Adrenal gland (tissue), 12 donors: Measurements from ENCODE around the gene RIPOR3. TPM values are rescaled to one million over a fixed set of nuclear protein-coding genes. Genes with fewer than 3 reads are reported as not detected.
"Not testable (repeated sequence)": the region's sequence is repeated elsewhere in the genome, so short reads cannot be mapped to it uniquely, and the experiment has no call there.

Experiments used
- DNase-seq, 7 donors: peaks; one replicate each; pipeline ENCODE4 v3.0.0-alpha.2; 2019 to 2020
- H3K27ac ChIP-seq, 5 donors: fragments of 200-600 bp; sonication (generic) in 4 of 5; 1 replicate in 3 of 5; 2 replicates in 2 of 5; pipeline versions ENCODE4 v1.5.1 to v1.8.0; 2016 to 2020; ENCODE audit warnings: mild to moderate bottlenecking in 1 of 5
- H3K27me3 ChIP-seq: fragments of 200-600 bp; 2 replicates; pipeline ENCODE4 v1.8.0; 2021
- H3K36me3 ChIP-seq, 2 donors: fragments of 200-600 bp; replicated peaks in 1 of 2; 1 replicate in 1 of 2; 2 replicates in 1 of 2; pipeline versions ENCODE4 v1.5.1 to v1.8.0; 2018 to 2022
- H3K4me1 ChIP-seq, 2 donors: fragments of 200-600 bp; replicated peaks in 1 of 2; 1 replicate in 1 of 2; 2 replicates in 1 of 2; pipeline versions ENCODE4 v1.5.1 to v1.8.0; 2018 to 2021
- H3K4me3 ChIP-seq, 4 donors: fragments of 200-600 bp; sonication (generic) in 3 of 4; one replicate each; pipeline ENCODE4 v1.5.1; 2016 to 2018
- H3K9me3 ChIP-seq, 3 donors: fragments of 200-600 bp; sonication (generic) in 1 of 3; replicated peaks in 1 of 3; 1 replicate in 2 of 3; 2 replicates in 1 of 3; pipeline versions ENCODE4 v1.5.1 to v1.8.0; 2016 to 2021
- POLR2A ChIP-seq, 2 donors: fragments of 450-650 bp; IDR thresholded peaks; one replicate each; pipeline ENCODE4 v1.6.1; 2017; ENCODE audit warnings: antibody characterized with exemption in 2 of 2, mild to moderate bottlenecking in 2 of 2, moderate library complexity in 1 of 2
- WGBS, 4 donors: extraction: QIAGEN DNeasy Blood & Tissue Kit in 2 of 4; methylation state at CpG; one replicate each; pipeline versions ENCODE4 v1.1.5 to v1.1.7; 2013 to 2017; 5-methylcytosine and 5-hydroxymethylcytosine counted together
- intact Hi-C, 2 donors: fragments of 100-400 bp; cut with DNase I; formaldehyde crosslinking; loops; one replicate each; pipeline versions ENCODE4 v1.14.1 to v1.15.0; 2022 to 2023
- polyA plus RNA-seq, 3 donors: library from polyadenylated mRNA; stranded (reverse); fragments of 200-250 nt in 2 of 3; fragments of 350-450 nt in 1 of 3; fragmentation: Illumina TruSeq in 1 of 3; extraction: RNeasy Lipid Tissue Mini Kit (QIAGEN cat#74804) in 1 of 3; gene quantifications; one replicate each; pipeline ENCODE4 v1.2.3, GENCODE V29; 2013 to 2014
- total RNA-seq, 9 donors: library from RNA; depleted of rRNA in 4 of 9; stranded (reverse); fragments of >200 nt in 4 of 9; fragments of 120-200 nt in 1 of 9; fragmentation: NEBNext Ultra II Directional in 1 of 9; extraction: Animal tissue kit (Norgen Biotek cat#: 25700) in 1 of 9; gene quantifications; one replicate each; pipeline versions ENCODE4 v1.1.0 to v1.2.4, GENCODE V29; 2013 to 2023
- TF ChIP-seq, protein P1 (sequence below), 6 experiments: fragments of 450-650 bp in 4 of 6; fragments of 200-600 bp in 2 of 6; sonication (generic) in 1 of 6; IDR thresholded peaks; 1 replicate in 5 of 6; 2 replicates in 1 of 6; pipeline versions ENCODE4 v1.5.1 to v1.8.0; 2016 to 2021; ENCODE audit warnings: antibody characterized with exemption in 6 of 6, mild to moderate bottlenecking in 2 of 6, moderate library complexity in 1 of 6
- donor health status: healthy with polysubstance abuse.
- donor health status: Bipolar disorder and iron deficiency.
- donor health status: DM: yes; HTN: yes; CAD: no.
- donor health status: DM: no; HTN: no; CAD: no.
- donor health status: DM: no; HTN: no; CAD: no.
- donor health status: DM: yes; HTN: yes; CAD: no.

RIPOR3 gene
- total and polyA plus RNA-seq, 12 donors = 3.4 to 135 (median 23.7) TPM

DNA sequence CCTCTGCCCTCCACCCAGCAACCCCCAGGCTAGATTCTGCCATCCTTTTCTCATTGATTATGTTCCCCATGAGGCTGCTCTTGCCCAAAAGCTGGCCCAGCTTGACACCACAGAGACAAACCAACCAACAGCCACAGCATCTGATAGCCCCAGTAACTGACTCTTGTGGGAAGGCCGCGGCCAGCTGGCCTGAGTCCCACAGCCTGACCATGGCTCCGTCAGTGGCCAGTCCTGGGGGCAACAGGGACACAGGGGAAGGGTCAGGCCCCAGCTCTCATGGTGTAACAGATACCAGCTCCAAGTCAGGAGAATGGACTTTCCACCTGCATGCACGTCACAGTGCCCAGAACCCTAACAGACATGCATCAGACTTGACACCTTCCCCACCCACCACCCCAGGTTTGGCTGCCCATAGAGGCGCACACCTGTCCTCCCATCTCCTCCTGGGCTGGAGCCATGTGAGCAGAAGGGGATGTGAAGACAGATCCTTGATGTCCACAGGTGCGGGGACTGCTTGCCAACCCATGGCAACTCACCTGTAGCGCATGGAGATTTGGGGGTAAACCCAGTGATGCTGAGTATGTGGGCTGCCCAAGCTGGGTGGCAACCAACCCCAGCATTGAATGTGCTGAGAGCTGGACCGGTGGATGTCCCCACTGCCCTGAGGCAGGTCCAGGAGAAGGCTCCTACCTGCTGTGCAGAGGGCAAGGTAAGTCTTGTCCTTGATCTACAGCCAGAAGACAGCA, 18.8 kb downstream of the RIPOR3 start:
- Histone ChIP-seq H3K4me1 (peaks cover 0 to 9% of the 10 kb centered on the region in 2 donors), H3K27me3 (no peaks in the 10 kb centered on the region), H3K27ac (peak overlapping the region in 1 of 5 donors; percentile 78), H3K4me3 (no peak overlapping the region), H3K36me3 (no peaks in the 10 kb centered on the region), H3K9me3 (no peaks in the 10 kb centered on the region)
- 93 to 100% (median 96%) methylated on average over 2 to 8 of the region's 8 CpGs for WGBS, 4 donors
- no peak for DNase-seq
- intact Hi-C loops = no loop called here
- TF ChIP-seq, protein P1, sequence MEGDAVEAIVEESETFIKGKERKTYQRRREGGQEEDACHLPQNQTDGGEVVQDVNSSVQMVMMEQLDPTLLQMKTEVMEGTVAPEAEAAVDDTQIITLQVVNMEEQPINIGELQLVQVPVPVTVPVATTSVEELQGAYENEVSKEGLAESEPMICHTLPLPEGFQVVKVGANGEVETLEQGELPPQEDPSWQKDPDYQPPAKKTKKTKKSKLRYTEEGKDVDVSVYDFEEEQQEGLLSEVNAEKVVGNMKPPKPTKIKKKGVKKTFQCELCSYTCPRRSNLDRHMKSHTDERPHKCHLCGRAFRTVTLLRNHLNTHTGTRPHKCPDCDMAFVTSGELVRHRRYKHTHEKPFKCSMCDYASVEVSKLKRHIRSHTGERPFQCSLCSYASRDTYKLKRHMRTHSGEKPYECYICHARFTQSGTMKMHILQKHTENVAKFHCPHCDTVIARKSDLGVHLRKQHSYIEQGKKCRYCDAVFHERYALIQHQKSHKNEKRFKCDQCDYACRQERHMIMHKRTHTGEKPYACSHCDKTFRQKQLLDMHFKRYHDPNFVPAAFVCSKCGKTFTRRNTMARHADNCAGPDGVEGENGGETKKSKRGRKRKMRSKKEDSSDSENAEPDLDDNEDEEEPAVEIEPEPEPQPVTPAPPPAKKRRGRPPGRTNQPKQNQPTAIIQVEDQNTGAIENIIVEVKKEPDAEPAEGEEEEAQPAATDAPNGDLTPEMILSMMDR (IDR thresholded peaks at IDR 0.05) = no peak
- TF ChIP-seq POLR2A (IDR thresholded peaks at IDR 0.05) = no peak

DNA sequence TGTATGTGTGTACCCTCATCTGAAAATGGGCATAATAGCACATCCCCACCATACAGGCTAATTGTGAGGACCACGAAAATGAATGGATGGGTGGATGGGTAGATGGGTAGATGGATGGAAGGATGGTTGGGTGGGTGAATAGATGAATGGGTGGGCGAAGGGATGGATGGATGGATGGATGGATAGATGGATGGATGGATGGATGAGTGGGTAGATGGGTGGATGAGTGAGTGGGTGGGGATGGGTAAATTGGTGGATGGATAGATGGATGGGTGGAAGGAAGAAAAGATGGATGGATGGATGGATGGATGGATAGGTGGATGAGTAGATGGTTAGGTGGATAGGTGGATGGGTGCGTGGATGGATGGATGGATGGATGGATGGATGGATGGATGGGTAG, 19.7 kb downstream of the RIPOR3 start:
- Histone ChIP-seq H3K4me3 (no peak overlapping the region), H3K4me1 (peaks cover 0 to 9% of the 10 kb centered on the region in 2 donors), H3K9me3 (no peaks in the 10 kb centered on the region), H3K36me3 (no peaks in the 10 kb centered on the region), H3K27me3 (no peaks in the 10 kb centered on the region), H3K27ac (peak overlapping the region in 1 of 5 donors; percentile 78)
- TF ChIP-seq POLR2A (IDR thresholded peaks at IDR 0.05) = no peak
- TF ChIP-seq, protein P1 (IDR thresholded peaks at IDR 0.05) = no peak
- intact Hi-C loops = no loop called here
- WGBS, 4 donors = 89 to 95% (median 92%) methylated on average over 3 of the region's 3 CpGs
- no peak for DNase-seq

DNA sequence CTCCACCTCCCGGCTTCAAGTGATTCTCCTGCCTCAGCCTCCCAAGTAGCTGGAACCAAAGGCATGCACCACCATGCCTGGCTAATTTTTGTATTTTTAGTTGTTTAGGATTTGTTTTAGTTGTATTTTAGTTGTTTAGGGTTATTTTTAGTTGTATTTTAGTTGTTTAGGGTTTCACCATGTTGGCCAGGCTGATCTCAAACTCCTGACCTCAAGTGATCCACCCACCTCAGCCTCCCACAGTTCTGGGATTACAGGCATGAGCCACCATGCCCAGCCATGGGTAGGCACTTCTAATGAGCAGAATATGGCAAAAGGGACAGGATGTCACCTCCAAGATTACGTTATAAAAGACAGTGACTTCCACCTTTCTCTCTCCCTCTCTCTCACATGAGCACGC, 20.3 kb downstream of the RIPOR3 start:
- H3K4me3 ChIP-seq, DNase-seq, H3K36me3 ChIP-seq, intact Hi-C loops, H3K27me3 ChIP-seq, H3K9me3 ChIP-seq, H3K4me1 ChIP-seq: not testable (repeated sequence)
- WGBS, 4 donors = 59 to 85% (median 60%) methylated on average over 3 of the region's 3 CpGs
- H3K27ac ChIP-seq = peak overlapping the region in 1 of 5 donors; percentile 78

DNA sequence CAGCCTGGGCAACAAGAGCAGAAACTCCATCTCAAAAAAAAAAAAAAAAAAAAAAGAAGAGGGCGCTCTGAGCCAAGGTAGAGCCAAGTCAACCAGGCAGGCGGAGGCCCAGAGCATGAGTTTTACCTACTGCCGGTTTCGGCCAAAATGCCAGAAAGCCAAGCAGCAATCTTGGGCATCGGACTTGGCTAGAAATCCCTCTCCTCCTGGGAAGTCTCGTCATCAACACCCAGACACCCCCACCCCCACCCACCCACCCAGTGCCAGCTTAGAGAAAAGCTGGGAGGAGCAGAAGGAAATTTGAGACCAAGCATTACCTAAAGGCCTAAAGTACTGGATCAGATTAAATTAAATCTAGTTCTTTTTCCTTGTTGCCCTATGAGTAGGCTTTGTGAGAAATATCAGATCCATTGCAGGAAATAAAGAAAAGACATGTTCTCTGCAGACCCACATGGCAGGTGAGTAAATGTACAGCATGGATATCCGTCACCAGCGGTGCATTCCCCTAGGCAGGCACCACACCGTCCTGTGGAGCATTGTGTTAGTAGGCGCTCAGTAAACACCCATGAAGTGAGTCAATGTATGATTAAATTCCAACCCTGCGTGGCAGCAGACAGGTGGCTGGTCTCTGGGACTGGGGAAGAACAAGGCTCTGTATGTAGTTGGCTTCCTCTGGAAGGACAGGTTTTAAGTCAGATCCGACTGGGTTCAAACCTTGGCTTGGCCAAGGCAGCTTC, 21.0 kb downstream of the RIPOR3 start:
- intact Hi-C loops = no loop called here
- Histone ChIP-seq H3K27me3 (no peaks in the 10 kb centered on the region), H3K4me1 (no peaks in the 10 kb centered on the region), H3K4me3 (no peak overlapping the region), H3K9me3 (no peaks in the 10 kb centered on the region), H3K36me3 (no peaks in the 10 kb centered on the region), H3K27ac (no peak overlapping the region)
- TF ChIP-seq, protein P1 (IDR thresholded peaks at IDR 0.05) = no peak
- TF ChIP-seq POLR2A (IDR thresholded peaks at IDR 0.05) = no peak
- DNase-seq = no peak
- 89 to 93% (median 90%) methylated on average over 12 of the region's 12 CpGs for WGBS, 4 donors
